ENCODE results near the gene TTC9. TPM values are rescaled to one million over a fixed set of nuclear protein-coding genes. Genes with fewer than 3 reads are reported as not detected.

Gene TTC9
- total RNA-seq, 2 experiments from 2014 or later, result 5.5 to 5.7 TPM

DNA sequence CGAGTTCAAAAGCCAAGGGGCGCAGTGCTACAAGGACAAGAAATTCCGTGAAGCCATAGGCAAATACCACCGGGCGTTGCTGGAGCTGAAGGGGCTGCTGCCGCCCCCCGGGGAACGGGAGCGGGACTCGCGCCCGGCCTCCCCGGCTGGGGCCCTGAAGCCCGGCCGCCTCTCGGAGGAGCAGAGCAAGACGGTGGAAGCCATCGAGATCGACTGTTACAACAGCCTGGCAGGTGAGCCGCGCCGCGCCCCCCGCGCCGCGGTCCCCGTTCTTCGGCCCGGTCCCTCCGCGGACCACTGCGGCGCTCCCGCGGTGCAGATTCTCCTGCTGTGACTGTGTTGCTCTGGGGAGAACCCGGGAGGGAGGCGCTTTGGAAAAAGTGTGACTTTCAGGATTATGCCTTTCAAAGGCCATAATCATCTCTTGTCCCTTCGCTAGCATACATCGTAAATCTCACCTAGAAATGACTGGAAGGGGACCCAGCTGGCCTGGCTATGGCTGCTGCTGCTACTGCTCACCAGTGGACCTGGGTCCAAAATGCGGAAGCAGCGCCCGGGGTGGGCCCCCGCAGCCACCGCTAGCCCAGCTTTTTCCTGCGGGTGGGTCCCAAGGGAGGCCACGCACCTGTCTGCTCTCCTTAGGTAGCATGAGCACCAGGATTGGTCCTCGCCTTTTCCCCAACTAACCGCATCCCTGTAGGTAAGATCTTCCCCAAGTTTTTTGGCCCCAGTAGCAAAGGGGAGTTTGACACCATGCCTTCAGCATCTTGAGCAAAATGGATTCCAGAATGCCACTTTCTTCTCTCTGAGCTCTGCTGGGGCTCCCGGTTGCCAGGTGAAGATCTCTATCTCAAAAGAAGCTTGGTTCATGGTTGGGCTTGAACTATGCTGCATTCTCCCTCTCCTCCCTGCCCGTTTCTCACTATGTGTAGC, 853 bp downstream of the TTC9 start:
- peak; percentile 17 for ATAC-seq
- H3K27ac Mint-ChIP-seq, result peak overlapping the region; percentile 90
- CTCF ChIA-PET, result interaction anchor here (0.9 to 4.4 kb wide), 6 partner anchors 14 to 314 kb away, joined by 3 to 16 read pairs (median 4); no protein-coding TSS in a partner anchor
- peaks cover 44% of the 10 kb centered on the region for H3K4me1 Mint-ChIP-seq (ENCODE audit: low read depth)
- no peaks in the 10 kb centered on the region for H3K9me3 Mint-ChIP-seq
- TF ChIP-seq, protein P1, sequence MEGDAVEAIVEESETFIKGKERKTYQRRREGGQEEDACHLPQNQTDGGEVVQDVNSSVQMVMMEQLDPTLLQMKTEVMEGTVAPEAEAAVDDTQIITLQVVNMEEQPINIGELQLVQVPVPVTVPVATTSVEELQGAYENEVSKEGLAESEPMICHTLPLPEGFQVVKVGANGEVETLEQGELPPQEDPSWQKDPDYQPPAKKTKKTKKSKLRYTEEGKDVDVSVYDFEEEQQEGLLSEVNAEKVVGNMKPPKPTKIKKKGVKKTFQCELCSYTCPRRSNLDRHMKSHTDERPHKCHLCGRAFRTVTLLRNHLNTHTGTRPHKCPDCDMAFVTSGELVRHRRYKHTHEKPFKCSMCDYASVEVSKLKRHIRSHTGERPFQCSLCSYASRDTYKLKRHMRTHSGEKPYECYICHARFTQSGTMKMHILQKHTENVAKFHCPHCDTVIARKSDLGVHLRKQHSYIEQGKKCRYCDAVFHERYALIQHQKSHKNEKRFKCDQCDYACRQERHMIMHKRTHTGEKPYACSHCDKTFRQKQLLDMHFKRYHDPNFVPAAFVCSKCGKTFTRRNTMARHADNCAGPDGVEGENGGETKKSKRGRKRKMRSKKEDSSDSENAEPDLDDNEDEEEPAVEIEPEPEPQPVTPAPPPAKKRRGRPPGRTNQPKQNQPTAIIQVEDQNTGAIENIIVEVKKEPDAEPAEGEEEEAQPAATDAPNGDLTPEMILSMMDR (IDR thresholded peaks at IDR 0.05), result no peak
- H3K4me3 Mint-ChIP-seq, result peak overlapping the region; percentile 83
- no peaks in the 10 kb centered on the region for H3K27me3 Mint-ChIP-seq
- intact Hi-C loops (cut with micrococcal nuclease), result loop anchor here (10.0 kb wide), 1 partner anchor 172 kb away; no protein-coding TSS in a partner anchor
- DNase-seq, result peak; percentile 50
- POLR2A ChIA-PET, result interaction anchor here (0.6 to 3.9 kb wide), 7 partner anchors 11 to 869 kb away, joined by 3 to 46 read pairs (median 7); partner anchors contain the start of gene MAP3K9
- peaks cover 6% of the 10 kb centered on the region for H3K36me3 Mint-ChIP-seq (ENCODE audit: low read depth)

DNA sequence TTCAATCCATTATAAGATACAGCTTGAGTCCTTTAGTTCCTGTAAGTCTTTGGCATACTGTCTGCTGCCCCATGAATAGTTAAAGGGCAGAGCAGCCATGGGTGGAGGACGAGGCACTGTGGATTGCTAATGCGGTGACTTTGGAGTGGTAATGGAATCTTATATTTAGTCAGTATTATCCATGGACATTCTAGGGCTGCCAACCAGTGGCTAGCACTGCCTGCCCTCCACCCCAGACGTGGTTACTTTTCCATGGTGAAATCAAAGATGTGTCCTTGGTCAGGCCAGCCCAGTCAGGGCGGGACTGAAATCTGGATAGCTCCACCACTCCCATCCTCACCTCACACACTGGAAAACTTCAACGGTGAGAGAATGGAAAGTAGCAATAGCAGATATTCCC, 2.3 kb downstream of the TTC9 start:
- ATAC-seq (no peak), DNase-seq (no peak)
- intact Hi-C loops (cut with micrococcal nuclease), result loop anchor here (10.0 kb wide), 1 partner anchor 171 kb away; no protein-coding TSS in a partner anchor
- H3K9me3 Mint-ChIP-seq, result no peaks in the 10 kb centered on the region
- TF ChIP-seq, protein P1 (IDR thresholded peaks at IDR 0.05), result no peak
- no peaks in the 10 kb centered on the region for H3K27me3 Mint-ChIP-seq
- peak overlapping the region; percentile 83 for H3K4me3 Mint-ChIP-seq
- ChIA-PET CTCF (interaction anchor here (0.8 to 4.4 kb wide), 3 partner anchors 16 to 69 kb away, joined by 3 to 16 read pairs (median 3); no protein-coding TSS in a partner anchor), POLR2A (interaction anchor here (0.8 to 1.9 kb wide), 4 partner anchors 9 to 48 kb away, joined by 3 to 9 read pairs (median 4); no protein-coding TSS in a partner anchor)
- H3K4me1 Mint-ChIP-seq (ENCODE audit: low read depth), result peaks cover 57% of the 10 kb centered on the region
- H3K27ac Mint-ChIP-seq, result peak overlapping the region; percentile 90
- peaks cover 6% of the 10 kb centered on the region for H3K36me3 Mint-ChIP-seq (ENCODE audit: low read depth)

DNA sequence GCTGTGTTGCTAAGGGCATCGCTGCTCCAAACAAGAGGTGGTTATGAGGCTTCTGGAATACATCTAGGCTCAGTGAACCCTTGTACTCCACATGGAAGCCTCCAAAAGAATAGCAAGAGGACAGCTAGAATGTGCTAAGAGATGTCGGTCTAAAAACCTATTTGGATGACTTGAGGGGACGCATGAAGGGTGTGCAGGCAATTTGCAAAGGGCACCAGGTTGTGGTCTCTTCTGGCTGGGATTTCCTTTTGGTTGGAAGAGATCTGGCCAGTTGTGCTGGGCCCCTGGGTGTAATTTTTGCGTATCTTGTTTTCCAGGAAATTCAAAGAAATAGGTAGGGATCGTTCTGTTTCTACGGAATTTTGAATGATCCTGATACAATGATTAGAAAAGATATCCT, 4.2 kb downstream of the TTC9 start:
- ATAC-seq, result no peak
- intact Hi-C loops (cut with micrococcal nuclease), result loop anchor here (10.0 kb wide), 1 partner anchor 169 kb away; no protein-coding TSS in a partner anchor

DNA sequence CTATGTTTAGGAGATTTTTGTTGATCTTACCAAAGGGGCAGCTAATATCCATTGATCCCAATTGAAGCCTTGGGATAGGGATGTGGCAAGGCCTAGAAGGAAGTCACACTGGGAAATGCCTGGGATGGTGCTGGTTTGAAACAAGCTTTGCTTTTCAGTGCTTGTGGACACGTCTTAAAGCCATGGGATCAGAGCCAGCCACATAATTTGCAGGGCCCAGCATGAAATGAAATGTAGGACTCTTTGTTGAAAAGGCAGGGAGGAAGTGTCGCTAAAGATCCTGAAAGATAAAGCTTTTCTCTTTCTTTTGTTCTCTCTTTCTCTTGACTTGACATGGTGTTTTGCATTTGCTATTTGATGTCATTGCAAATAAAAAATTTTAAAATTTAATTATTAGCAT, 5.0 kb downstream of the TTC9 start:
- POLR2A ChIA-PET, result interaction anchor here (1.1 to 1.5 kb wide), 3 partner anchors 8 to 17 kb away, joined by 3 to 10 read pairs (median 5); no protein-coding TSS in a partner anchor
- peaks cover 66% of the 10 kb centered on the region for H3K4me1 Mint-ChIP-seq (ENCODE audit: low read depth)
- TF ChIP-seq, protein P1 (IDR thresholded peaks at IDR 0.05), result no peak

More for the DNA sequence above, 4.2 kb downstream of the TTC9 start:
- TF ChIP-seq, protein P1 (IDR thresholded peaks at IDR 0.05), result no peak
- ChIA-PET POLR2A (interaction anchor here (0.9 to 1.5 kb wide), 4 partner anchors 9 to 17 kb away, joined by 3 to 10 read pairs (median 4); no protein-coding TSS in a partner anchor), CTCF (interaction anchor here (0.9 to 1.8 kb wide), 5 partner anchors 9 to 172 kb away, joined by 3 to 7 read pairs (median 4); no protein-coding TSS in a partner anchor)
- Mint-ChIP-seq H3K27ac (peak overlapping the region; percentile 82), H3K4me3 (no peak overlapping the region), H3K4me1 (ENCODE audit: low read depth) (peaks cover 62% of the 10 kb centered on the region), H3K36me3 (ENCODE audit: low read depth) (peaks cover 13% of the 10 kb centered on the region), H3K9me3 (no peaks in the 10 kb centered on the region), H3K27me3 (no peaks in the 10 kb centered on the region)
- DNase-seq, result no peak

More for the DNA sequence above, 5.0 kb downstream of the TTC9 start:
- intact Hi-C loops (cut with micrococcal nuclease), result loop anchor here (10.0 kb wide), 1 partner anchor 168 kb away; no protein-coding TSS in a partner anchor
- Mint-ChIP-seq H3K9me3 (no peaks in the 10 kb centered on the region), H3K27ac (peak overlapping the region; percentile 82), H3K4me3 (no peak overlapping the region), H3K36me3 (ENCODE audit: low read depth) (peaks cover 17% of the 10 kb centered on the region), H3K27me3 (no peaks in the 10 kb centered on the region)
- ATAC-seq, result no peak
- DNase-seq, result no peak
- CTCF ChIA-PET, result interaction anchor here (0.6 to 1.8 kb wide), 5 partner anchors 8 to 290 kb away, joined by 3 to 7 read pairs (median 3); no protein-coding TSS in a partner anchor

Data from activated CD8-positive, alpha-beta T cell treated with anti-CD3 and anti-CD28 coated beads for 36 hours (primary cell).